Measurements from ENCODE around the gene SZRD1. TPM values are rescaled to one million over a fixed set of nuclear protein-coding genes. Genes with fewer than 3 reads are reported as not detected.

Gene SZRD1
- total RNA-seq, 4 donors from 2014 or later, result 24.4 to 126 (median 47.2) TPM

DNA sequence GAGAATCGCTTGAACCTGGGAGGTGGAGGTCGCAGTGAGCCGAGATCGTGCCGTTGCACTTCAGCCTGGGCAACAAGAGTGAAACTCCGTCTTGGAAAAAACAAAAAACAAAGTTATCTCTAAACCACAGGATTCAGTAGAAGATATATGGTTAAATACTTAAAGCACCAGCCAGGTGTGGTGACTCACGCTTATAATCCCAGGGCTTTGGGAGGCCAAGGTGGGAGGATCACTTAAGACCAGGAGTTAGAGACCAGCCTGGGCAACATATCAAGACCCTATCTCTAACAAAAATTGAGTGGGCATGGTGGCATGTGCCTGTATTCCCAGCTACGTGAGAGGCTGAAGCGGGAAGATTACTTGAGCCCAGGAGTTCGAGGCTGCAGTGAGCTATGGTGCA lies 79.1 kb downstream of the SZRD1 start:
- intact Hi-C loops (cut with DNase I; ENCODE audit: low total_unique reads), result no loop called here
- Histone ChIP-seq H3K4me1 (peaks cover 0 to 4% of the 10 kb centered on the region in 2 donors), H3K27ac (no peak overlapping the region), H3K9me3 (no peaks in the 10 kb centered on the region), H3K36me3 (no peaks in the 10 kb centered on the region), H3K4me3 (no peak overlapping the region), H3K27me3 (no peaks in the 10 kb centered on the region)
- TF ChIP-seq, protein P1, sequence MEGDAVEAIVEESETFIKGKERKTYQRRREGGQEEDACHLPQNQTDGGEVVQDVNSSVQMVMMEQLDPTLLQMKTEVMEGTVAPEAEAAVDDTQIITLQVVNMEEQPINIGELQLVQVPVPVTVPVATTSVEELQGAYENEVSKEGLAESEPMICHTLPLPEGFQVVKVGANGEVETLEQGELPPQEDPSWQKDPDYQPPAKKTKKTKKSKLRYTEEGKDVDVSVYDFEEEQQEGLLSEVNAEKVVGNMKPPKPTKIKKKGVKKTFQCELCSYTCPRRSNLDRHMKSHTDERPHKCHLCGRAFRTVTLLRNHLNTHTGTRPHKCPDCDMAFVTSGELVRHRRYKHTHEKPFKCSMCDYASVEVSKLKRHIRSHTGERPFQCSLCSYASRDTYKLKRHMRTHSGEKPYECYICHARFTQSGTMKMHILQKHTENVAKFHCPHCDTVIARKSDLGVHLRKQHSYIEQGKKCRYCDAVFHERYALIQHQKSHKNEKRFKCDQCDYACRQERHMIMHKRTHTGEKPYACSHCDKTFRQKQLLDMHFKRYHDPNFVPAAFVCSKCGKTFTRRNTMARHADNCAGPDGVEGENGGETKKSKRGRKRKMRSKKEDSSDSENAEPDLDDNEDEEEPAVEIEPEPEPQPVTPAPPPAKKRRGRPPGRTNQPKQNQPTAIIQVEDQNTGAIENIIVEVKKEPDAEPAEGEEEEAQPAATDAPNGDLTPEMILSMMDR (IDR thresholded peaks at IDR 0.05), result no peak
- TF ChIP-seq POLR2A (IDR thresholded peaks at IDR 0.05), result no peak
- no peak for DNase-seq

DNA sequence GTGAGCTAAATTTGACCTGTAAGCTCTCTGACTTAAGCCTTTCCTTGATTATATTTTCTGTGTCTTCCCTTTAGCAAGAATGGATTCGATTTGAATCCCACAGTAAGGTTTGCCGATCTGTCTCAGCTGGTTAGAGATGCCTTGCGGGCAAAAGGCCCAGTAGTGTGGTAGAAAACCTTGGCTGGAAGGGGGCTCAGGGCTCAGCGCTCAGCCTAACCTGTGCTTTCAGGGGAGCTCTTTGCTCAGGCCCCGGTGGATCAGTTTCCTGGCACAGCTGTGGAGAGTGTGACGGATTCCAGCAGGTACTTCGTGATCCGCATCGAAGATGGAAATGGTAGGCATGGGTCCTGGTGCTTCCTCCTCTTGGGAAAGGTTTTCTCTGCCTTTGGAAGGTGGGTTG lies 80.6 kb downstream of the SZRD1 start:
- intact Hi-C loops (cut with DNase I; ENCODE audit: low total_unique reads), result no loop called here
- Histone ChIP-seq H3K4me3 (no peak overlapping the region), H3K27me3 (no peaks in the 10 kb centered on the region), H3K4me1 (no peaks in the 10 kb centered on the region), H3K27ac (no peak overlapping the region), H3K36me3 (no peaks in the 10 kb centered on the region), H3K9me3 (no peaks in the 10 kb centered on the region)
- TF ChIP-seq, protein P1 (IDR thresholded peaks at IDR 0.05), result no peak
- no peak for TF ChIP-seq POLR2A (IDR thresholded peaks at IDR 0.05)
- DNase-seq, result no peak

Other genes with a start within 250 kb of the SZRD1 start
- gene EPHA2, start 211.2 kb upstream of the SZRD1 start, total RNA-seq, result 10 to 100 TPM in 2 of 4 donors, 1 to 10 TPM in 2; 2.4 to 32.9 (median 16.3) TPM
- 10 to 100 TPM in 2 of 4 donors, 1 to 10 TPM in 2; 3.6 to 26.8 (median 12.2) TPM for gene ARHGEF19, start 154.6 kb upstream of the SZRD1 start, total RNA-seq
- 1 to 10 TPM; 5.1 to 7.4 (median 5.5) TPM for gene CPLANE2, start 130.1 kb upstream of the SZRD1 start, total RNA-seq
- 10 to 100 TPM; 21.0 to 30.3 (median 23.0) TPM for gene FBXO42, start 14.8 kb upstream of the SZRD1 start, total RNA-seq
- under 1 TPM in 1 of 4 donors, not detected in 3; 0.27 TPM for gene SPATA21, start 70.2 kb downstream of the SZRD1 start, total RNA-seq
- 10 to 100 TPM; 36.0 to 60.1 (median 38.6) TPM for gene NECAP2, start 73.5 kb downstream of the SZRD1 start, total RNA-seq
- gene RNU1-1, start 147.0 kb downstream of the SZRD1 start, total RNA-seq, result 1,000 to 10,000 TPM in 1 of 4 donors, under 1 TPM in 3; under 0.01 to 2,125 (median under 0.01) TPM
- gene NBPF1, start 246.3 kb downstream of the SZRD1 start, total RNA-seq, result 100 to 1,000 TPM in 1 of 4 donors, 10 to 100 TPM in 3; 29.4 to 178 (median 39.2) TPM

Data from uterus (tissue), 4 donors.